DND-41 (cell line): ENCODE data around the gene BRAP.

ENCODE experiments used
- ATAC-seq: fragments of 200-7000 bp; cut with Tn5 transposase; 3 replicates; pipeline ENCODE4 v1.9.1; 2021; ENCODE audit warnings: low read depth; ENCODE audit not compliant: insufficient read depth
- DNase-seq: peaks from one replicate; pipeline ENCODE4 v3.0.0-alpha.2; 2020
- H2AFZ ChIP-seq: 2 replicates; pipeline ENCODE4 v1.6.0; 2012; ENCODE audit warnings: low read depth, low read length
- H3K27ac ChIP-seq: 2 replicates; pipeline ENCODE4 v1.5.1; 2012; ENCODE audit warnings: low read length, inconsistent platforms
- H3K27me3 ChIP-seq: fragments of 200-600 bp; sonication (generic); 2 replicates; pipeline ENCODE4 v1.6.0; 2012; ENCODE audit warnings: low read length, mild to moderate bottlenecking, inconsistent platforms; ENCODE audit not compliant: insufficient read depth, poor library complexity
- H3K36me3 ChIP-seq: 2 replicates; pipeline ENCODE4 v1.5.1; 2012; ENCODE audit warnings: low read length, inconsistent platforms; ENCODE audit not compliant: insufficient read depth
- H3K4me1 ChIP-seq: 2 replicates; pipeline ENCODE4 v1.5.1; 2012; ENCODE audit warnings: mild to moderate bottlenecking, low read length; ENCODE audit not compliant: insufficient read depth
- H3K4me2 ChIP-seq: 2 replicates; pipeline ENCODE4 v1.6.0; 2012; ENCODE audit warnings: mild to moderate bottlenecking, moderate library complexity, low read length, inconsistent platforms; ENCODE audit not compliant: insufficient read depth
- H3K4me3 ChIP-seq, 2 experiments: fragments of 200-600 bp in 1 of 2; shearing (Covaris generic) in 1 of 2; 2 replicates each; pipeline ENCODE4 v1.5.1; 2012 to 2016; ENCODE audit warnings: inconsistent platforms in 2 of 2, low read length in 2 of 2, mild to moderate bottlenecking in 2 of 2, low read depth in 1 of 2, moderate library complexity in 1 of 2
- H3K79me2 ChIP-seq: 2 replicates; pipeline ENCODE4 v1.6.0; 2012; ENCODE audit warnings: low read length, inconsistent platforms; ENCODE audit not compliant: insufficient read depth
- H3K9ac ChIP-seq: 2 replicates; pipeline ENCODE4 v1.6.0; 2012; ENCODE audit warnings: low read depth, mild to moderate bottlenecking, inconsistent platforms, low read length, moderate library complexity
- H3K9me3 ChIP-seq: 2 replicates; pipeline ENCODE4 v1.5.1; 2012; ENCODE audit warnings: low read length, moderate library complexity, mild to moderate bottlenecking, inconsistent platforms; ENCODE audit not compliant: insufficient read depth, severe bottlenecking
- H4K20me1 ChIP-seq: 2 replicates; pipeline ENCODE4 v1.6.0; 2012; ENCODE audit warnings: low read length; ENCODE audit not compliant: insufficient read depth
- CTCF ChIP-seq: IDR thresholded peaks from 2 replicates; pipeline ENCODE4 v1.5.1; 2012; ENCODE audit warnings: borderline replicate concordance, low read length, moderate library complexity, mild to moderate bottlenecking; ENCODE audit not compliant: poor library complexity, severe bottlenecking; ENCODE audit errors: extremely low read depth
- EZH2 ChIP-seq: IDR thresholded peaks from 3 replicates; pipeline ENCODE4 v1.6.1; 2012; ENCODE audit warnings: borderline replicate concordance, low read depth, mild to moderate bottlenecking, moderate library complexity, low read length, inconsistent platforms; ENCODE audit not compliant: severe bottlenecking

The BRAP gene

GRCh38 chr12:111685811-111686573 is at the start of gene BRAP, which contains the start of gene ACAD10:
TSS of gene BRAP (minus strand) at chr12:111685956. CDS start at chr12:111685792, 164 bp downstream.
TSS of gene ACAD10 (plus strand) at chr12:111686053. CDS start at chr12:111692710, 6,657 bp downstream.
- TF ChIP-seq EZH2 (no peak), CTCF (peak; percentile 35)
- DNase-seq (peak; percentile 94), ATAC-seq (peak; percentile 91)
- H3K9ac ChIP-seq, result peak within 1 kb of the TSS; percentile 67
- H4K20me1 ChIP-seq, result peaks cover 14% of the 10 kb centered on the region; the same call in 1 of the 2 replicates
- peaks cover 59% of the 10 kb centered on the region for H3K79me2 ChIP-seq
- H3K4me3 ChIP-seq, result peak within 1 kb of the TSS; percentile 38 to 66
- peak within 1 kb of the TSS; percentile 74 for H3K4me2 ChIP-seq
- peaks cover 32% of the 10 kb centered on the region for H3K4me1 ChIP-seq
- no peaks in the 10 kb centered on the region for H3K9me3 ChIP-seq
- no peaks in the 10 kb centered on the region for H3K27me3 ChIP-seq
- H2AFZ ChIP-seq, result peak within 1 kb of the TSS; percentile 81
- H3K27ac ChIP-seq, result peak within 1 kb of the TSS; percentile 78
- H3K36me3 ChIP-seq, result peaks cover 23% of the 10 kb centered on the region

GRCh38 chr12:111733340-111733915 is 47.7 kb upstream of the BRAP start:
- no peaks in the 10 kb centered on the region for H3K27me3 ChIP-seq
- H3K4me2 ChIP-seq, result no peak overlapping the region
- H3K79me2 ChIP-seq, result no peaks in the 10 kb centered on the region
- H3K4me3 ChIP-seq, result no peak overlapping the region
- no peak overlapping the region for H2AFZ ChIP-seq
- ATAC-seq (no peak), DNase-seq (no peak)
- H3K36me3 ChIP-seq, result peaks cover 26% of the 10 kb centered on the region
- H3K9ac ChIP-seq, result no peak overlapping the region
- H3K9me3 ChIP-seq, result no peaks in the 10 kb centered on the region
- TF ChIP-seq EZH2, result no peak
- TF ChIP-seq CTCF, result no peak
- no peaks in the 10 kb centered on the region for H4K20me1 ChIP-seq
- no peak overlapping the region for H3K27ac ChIP-seq
- H3K4me1 ChIP-seq, result no peaks in the 10 kb centered on the region

DNA sequence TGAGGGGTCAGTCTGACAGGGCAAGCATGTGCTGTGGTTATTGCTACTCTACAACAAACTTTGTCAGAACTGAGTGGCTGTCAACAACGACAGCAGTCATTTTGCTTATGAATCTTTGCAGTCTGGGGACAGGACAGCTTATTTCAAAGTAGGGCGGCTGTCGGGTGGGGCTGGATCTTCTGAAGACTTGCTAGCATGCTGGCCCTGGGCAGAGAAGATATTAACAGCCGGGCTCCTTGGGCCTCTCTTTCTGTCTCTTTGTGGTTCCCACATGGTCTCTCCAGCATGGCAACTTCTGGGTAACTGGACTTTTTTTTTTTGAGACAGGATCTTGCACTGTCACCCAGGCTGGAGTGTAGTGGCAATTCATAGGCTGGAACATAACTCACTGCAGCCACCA is 47.0 kb upstream of the BRAP start:
- DNase-seq (no peak), ATAC-seq (no peak)
- Histone ChIP-seq H3K36me3 (peaks cover 26% of the 10 kb centered on the region), H3K4me1 (no peaks in the 10 kb centered on the region), H3K4me2 (no peak overlapping the region), H3K79me2 (no peaks in the 10 kb centered on the region), H2AFZ (no peak overlapping the region), H4K20me1 (no peaks in the 10 kb centered on the region), H3K27me3 (no peaks in the 10 kb centered on the region), H3K9me3 (no peaks in the 10 kb centered on the region), H3K9ac (no peak overlapping the region), H3K27ac (no peak overlapping the region), H3K4me3 (no peak overlapping the region)
- no peak for TF ChIP-seq CTCF
- TF ChIP-seq EZH2, result no peak
